NCI-H146 treated with DMSO at 0.1 percent for 48 hours (cell line): Measurements from ENCODE around the gene CMC1.
"Not testable (repeated sequence)": the region's sequence is repeated elsewhere in the genome, so short reads cannot be mapped to it uniquely, and the experiment has no call there.

Experiments used
- DNase-seq: peaks from one replicate; lab custom pipeline; 2025; ENCODE audit not compliant: unreplicated experiment; lab: John Stamatoyannopoulos, UW

The CMC1 gene, protein sequence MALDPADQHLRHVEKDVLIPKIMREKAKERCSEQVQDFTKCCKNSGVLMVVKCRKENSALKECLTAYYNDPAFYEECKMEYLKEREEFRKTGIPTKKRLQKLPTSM

DNA sequence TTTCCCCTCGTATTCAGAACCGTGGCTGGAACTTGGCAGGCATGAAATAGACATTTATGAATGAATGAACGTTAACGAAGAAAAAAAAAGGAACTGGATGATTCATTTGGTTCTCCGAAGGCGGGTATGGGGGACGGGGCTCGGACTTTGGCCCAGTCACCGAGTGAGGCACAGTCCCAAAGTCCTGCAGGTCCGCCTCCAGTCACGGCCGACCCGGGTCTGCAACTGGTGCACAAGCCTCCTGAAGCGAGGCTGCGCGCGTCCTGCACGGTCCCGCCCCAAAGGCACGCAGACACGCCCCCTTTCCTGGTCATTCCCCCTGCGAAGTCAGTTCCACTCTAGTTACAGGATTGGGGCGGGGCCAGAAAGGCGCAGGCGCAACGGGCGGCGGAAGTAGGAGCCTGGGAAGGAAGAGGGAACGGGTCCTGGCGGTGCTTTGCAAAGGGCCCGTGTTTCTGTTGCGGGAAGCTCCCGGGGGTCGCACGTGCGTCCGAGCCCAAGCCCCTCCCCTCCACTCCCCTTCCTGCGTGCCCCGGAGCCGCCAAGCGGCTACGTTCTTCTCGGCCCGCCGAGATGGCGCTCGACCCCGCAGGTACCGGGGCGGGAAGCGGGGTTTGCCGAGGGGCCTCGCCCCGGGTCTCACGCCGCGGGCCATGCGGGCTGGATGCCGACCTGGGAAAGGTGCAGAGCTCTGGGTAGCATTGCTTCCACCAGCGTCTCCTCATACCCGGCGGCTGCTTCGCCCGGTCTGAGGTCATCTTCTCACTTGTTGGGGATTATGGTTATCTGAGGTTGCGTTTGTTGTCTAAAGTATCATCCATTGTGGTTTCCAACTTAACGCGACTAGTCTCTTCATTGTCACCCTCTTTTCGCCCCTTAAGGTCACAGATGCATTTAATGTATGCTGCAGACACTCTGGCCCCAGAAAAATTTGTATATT, at the start of gene CMC1:
Gene CMC1, plus strand, starts transcription at position 399 of the 940 bp plus-strand sequence. Its CDS starts 175 bp downstream, at position 574.
- DNase-seq: peak; percentile 84

DNA sequence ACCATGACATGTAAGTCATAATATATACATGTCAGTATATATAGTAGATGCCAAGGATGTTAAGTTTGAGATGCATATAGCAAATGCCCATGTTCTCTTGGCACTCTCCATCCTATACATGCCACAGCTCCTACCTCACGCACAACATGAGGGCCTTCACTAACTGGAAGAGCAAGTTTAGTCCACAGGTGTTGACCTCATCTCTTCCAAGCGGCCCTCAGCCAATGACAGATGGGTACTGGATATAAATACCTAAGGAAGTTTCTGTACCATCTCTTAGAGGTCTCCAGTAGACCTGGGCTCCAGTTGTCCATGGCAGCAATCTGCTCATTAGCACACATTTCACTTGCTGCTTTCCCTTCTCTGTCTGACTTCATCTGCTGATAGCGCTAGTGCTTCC, 43.3 kb upstream of the CMC1 start:
- no peak for DNase-seq

DNA sequence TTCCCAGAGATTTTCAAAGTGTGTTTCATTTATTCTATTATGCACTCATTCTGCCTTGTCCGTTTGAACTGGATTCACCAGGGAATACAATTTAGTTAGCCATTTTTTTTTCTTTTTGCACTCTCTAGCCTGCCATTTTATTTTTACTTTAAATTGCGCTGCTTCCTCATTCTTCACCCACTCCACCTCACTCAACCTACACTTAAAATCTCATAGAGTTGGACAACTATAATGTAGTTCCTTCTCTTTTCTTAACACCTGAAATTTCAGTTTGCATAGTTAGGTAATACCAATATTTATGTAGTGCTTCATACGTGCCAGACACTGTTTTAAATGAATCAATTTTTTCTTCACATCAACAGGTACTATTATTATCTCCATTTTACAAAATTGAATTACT, 42.4 kb upstream of the CMC1 start:
- DNase-seq: no peak

DNA sequence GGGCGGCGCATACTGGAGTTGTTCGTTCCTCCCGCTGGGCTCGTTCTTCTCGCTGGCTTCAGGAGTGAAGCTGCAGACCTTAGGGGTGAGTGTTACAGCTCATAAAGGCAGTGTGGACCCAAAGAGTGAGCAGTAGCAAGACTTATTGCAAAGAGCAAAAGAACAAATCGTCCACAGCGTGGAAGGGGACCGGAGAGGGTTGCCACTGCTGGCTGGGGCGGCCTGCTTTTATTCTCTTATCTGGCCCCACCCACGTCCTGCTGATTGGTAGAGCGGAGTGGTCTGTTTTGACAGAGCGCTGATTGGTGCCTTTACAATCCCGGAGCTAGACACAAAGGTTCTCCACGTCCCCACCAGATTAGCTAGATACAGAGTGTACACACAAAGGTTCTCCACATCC, 41.8 kb upstream of the CMC1 start:
- not testable (repeated sequence) for DNase-seq

DNA sequence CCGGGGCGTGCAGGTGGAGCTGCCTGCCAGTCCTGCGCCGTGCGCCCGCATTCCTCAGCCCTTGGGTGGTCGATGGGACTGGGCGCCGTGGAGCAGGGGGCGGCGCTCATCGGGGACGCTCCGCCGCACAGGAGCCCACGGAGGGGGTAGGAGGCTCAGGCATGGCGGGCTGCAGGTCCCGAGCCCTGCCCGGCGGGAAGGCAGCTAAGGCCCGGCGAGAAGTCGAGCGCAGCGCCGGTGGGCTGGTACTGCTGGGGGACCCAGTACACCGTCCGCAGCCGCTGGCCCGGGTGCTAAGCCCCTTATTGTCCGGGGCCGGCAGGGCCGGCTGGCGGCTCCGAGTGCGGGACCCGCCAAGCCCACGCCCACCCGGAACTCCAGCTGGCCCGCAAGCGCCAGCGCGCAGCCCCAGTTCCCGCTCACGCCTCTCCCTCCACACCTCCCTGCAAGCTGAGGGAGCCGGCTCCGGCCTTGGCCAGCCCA, 41.0 kb upstream of the CMC1 start:
- not testable (repeated sequence) for DNase-seq

DNA sequence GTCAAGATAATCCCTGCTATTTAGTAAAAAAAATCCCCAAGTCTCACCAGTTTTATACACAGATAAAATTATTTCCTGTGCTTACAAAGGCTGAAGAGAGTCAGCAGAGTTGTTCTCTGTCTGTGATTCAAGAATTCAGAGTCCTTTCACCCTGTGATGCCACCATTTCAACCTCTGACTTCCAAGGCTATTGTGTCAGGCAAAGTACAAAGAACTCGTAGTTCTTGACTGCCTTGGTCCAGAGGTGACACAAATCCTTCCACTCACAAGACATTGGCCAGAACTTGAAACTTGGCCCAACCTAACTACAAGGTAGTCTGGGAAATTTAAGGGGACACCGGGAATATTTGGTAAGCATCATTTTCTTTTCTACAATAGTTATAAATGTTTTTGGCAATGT, 34.9 kb upstream of the CMC1 start:
- no peak for DNase-seq

DNA sequence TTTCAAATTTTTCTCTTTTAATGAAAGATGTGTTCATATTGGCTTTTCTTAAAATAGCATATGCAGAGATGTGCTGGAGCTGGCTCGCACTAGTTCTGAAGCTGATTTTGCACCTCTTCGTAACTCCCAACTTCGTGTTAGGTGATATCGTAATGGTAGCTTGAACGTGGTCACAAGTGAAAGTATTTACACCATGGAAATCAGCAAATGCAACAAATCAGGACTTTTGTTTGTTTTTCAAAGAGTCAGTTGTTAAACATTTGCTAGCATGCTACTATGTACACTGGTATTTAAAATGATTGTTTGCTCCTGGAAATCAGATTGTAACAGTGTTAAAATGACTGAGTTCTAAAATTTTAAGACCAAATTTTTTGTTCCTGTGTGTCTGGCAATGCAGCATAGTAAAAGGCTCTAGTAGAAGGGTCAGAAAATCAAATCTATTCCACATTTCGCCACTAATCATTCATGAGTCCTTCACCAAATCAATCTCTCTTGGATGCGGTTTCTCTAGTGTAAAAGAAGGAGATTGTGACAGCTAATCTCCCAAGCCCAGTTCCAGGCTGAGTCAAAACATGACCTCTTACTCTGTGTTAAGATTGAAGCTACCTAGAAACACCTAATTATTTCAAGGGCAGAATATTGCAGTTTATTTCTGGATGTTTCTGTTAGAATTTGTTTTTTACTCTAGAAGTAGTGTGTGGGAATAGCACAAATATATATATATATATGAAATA, 34.3 kb upstream of the CMC1 start:
- no peak for DNase-seq

DNA sequence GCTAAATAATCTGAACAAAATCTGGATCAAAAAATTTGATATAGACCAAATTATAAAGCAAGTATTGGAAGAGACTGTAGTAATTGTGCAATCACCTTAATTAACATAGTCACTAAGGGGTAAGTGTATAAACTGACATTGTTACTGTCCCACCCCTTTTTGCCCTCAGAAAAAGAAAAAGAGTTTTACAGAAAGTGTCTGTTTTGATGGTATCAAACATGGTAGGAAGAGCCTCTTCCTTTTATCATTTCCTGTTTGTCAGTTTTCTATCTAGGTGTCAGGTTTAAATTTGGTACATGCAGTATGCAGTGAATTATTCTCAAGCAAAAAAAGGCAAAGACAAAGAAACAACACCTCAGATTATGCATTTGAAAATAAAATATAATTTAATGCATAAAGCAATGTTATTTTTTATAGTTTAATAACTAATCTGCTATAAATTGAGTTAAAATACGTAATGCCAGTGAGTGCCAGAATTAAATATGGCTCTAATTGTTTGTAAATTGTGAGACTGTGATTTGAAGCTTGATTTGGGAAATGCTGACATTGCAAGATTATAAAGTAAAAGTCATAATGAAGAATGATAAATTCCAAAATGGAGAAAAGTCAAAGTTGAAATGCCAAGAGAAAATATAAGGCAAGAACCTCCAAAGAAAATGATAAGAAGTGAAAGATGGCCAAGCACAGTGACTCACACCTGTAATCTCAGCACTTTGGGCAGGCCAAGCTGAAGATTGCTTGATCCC, 30.3 kb upstream of the CMC1 start:
- DNase-seq: no peak

DNA sequence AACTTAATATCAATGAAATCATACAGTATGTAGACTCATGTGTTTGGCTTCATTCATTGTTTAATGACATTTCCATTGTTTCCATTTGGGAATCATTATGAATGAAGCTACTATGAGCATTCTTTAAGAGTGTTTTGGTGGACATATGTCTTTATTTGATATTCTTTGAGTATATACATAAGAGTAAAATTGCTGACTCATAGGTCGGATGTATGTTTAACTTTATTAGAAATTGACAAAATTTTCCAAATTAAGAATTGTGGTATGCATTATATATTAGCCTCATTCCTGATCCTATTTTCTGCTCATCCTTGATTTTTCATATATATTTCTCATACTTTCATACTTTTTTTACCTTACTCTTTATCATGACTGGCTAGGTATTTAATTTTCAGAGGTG, 28.7 kb upstream of the CMC1 start:
- no peak for DNase-seq

DNA sequence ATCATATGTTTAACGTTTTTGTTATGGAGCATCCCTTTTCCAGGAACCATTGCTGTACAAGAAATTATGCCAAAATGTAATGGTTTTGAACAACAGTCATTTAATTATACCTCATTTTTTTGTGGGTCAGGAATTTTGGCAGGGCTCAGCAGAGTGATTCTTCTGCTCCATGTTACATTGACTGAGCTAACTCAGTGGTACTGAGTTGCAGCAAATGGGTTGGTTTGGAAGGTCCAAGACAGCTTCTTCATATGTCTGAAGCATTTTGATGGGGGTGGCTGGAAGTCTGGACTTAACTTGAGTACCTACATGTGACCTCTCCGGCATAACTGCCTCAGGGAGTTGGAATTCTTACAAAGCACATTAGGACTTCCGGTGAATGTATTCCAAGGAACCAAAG, 26.0 kb upstream of the CMC1 start:
- no peak for DNase-seq

DNA sequence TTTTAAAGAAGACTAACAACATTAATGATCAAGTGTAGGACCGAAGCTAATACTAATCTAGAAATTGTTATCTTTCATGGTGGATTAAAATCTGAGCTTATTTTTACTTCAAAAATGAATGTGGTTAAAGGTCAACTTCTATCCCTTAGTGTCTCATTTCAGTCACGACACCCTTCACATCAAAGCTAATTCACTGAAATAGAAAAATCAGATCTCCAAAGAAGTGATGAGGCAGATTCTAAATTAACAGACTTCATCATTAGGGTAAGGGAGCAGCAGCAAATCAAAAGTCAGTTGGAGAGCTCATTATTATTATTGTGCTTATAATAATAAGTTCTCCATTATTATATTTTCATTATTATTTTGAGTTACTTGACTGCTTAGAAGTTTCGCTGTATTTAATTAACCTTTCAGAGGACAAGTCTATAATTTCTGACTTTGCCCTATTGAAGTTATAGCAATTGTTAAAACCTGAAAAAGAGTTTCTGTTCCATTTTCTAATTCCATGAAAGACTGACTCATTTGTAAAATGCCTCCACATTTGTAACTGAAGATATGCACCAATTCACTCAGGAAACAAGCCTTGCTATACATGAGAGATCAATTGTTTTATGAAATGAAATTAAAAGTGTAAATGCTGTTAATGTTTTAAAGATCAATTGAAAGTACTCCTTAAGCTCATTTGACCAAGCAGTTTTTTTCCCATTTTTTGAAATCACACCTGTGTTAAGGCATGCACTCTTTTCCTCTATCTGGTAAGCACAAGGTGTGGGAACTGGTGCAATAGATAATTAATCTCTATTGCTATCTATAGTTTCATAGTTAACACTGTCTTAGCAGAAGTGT, 23.1 kb upstream of the CMC1 start:
- DNase-seq: no peak

DNA sequence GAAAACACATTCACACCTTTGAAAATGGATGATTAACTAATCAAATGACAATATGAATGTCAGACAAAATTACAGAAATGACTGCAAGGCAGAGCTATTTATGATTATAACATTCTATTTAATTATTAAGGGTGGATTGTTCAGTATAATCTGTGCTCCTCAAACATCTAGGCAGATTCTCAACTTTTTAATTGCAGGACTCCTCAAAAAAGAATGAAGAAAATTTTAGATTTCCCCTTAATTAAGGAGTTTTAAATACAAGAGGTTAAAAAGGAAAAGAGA, 22.6 kb upstream of the CMC1 start:
- no peak for DNase-seq

DNA sequence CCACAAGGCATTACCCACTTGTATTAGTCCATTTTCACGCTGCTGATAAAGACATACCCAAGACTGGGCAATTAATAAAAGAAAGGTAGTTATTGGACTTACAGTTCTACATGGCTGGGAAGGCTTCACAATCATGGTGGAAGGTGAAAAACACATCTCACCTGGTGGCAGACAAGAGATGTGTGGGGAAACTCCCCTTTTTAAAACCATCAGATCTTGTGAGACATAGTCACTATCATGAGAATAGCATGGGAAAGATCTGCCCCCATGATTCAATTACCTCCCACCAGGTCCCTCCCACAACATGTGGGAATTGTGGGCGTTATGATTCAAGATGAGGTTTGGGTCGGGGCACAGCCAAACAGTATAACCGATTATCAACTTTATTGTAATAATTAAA, 17.0 kb upstream of the CMC1 start:
- no peak for DNase-seq

DNA sequence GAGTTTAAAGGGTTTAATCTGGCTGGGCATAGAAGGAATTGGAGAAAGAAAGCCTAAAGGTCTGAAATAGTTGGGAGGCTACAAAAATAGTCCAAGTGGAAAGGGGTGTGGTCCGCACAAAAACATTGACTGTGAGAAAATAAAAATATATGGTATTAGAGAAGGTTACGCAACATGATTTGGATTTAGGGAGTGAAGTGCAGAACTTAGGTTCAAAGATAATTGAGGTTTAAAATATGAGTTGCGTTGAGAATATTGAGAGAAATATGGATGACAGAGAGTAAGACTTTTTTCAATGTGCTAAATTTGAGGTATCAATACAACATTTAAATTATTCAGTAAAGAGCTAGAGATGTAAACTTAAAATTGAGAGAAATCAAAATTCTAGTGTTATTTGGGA, 15.4 kb upstream of the CMC1 start:
- no peak for DNase-seq

DNA sequence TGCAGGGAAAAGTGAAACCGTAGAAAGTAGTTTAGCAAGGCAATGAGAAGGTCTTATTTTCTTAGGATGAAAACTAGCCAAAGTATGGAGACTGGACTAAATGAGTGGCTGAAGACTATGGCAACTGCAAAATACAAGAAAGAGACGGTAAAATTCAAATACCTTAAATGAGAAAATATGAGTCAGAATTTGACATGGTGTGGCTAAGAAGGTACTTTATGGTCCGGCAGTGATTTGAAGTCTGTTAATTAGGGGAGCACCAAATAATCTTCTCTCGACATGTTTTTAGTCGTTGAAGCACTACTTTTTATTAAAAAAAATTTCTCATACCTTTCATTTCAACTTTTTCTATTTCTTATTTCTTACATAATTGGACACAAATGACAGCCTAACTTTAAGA, 12.8 kb upstream of the CMC1 start:
- DNase-seq: no peak

DNA sequence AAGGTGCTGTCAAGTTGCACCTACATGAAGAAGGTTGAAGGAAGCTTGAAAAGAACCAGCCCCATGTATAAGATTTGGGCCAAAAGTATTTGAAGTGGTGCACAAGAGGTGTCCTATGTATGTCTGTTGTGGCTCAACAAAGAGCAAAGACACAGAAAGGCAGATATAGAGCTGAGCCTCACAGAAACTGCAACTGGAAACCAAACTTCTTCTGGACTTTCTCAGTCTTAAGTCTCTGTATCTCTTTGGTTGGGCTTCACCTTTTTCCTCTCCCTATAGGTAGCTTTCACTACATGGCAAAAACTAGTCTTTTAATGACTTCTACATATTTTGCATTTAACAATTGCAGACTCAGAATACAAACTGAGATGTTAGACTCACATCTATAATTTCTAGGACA, 8.8 kb upstream of the CMC1 start:
- no peak for DNase-seq

DNA sequence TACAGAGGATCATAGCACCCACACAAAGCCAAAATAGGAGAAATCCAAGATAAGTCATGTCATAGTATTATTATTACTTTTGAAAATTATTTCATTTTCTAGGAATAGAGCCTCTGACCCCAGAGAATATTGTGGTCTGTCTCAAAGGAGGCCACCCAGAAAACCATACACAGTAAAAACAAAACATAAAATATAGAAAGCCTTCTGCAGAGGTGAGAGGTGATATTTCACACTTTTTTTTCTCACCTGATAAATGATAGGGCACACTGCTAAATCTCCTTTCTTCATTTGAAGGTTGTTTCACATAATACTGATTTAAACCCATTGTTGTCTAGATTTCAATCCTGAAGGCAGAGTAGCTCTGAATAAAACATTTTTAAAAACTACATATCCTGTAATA, 7.0 kb upstream of the CMC1 start:
- no peak for DNase-seq

DNA sequence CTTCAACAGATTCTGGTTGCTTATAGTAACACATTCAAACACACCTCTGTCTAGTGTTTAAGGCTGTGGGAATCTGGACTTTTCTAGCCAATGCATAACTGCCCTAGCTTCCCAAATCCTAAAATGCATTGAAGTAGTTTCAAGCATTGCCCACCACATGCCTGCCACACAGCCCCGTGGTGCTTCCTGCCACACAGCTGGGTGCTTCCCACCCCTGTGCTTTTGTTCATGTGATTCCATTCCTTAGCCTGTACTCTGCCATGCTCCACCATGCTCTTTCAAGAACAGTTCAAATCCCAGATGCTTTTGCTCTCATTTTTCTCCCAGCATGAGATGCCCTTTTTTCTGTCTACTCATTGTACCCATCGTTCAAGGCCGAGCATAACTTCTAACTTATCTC, 2.3 kb upstream of the CMC1 start:
- DNase-seq: no peak

DNA sequence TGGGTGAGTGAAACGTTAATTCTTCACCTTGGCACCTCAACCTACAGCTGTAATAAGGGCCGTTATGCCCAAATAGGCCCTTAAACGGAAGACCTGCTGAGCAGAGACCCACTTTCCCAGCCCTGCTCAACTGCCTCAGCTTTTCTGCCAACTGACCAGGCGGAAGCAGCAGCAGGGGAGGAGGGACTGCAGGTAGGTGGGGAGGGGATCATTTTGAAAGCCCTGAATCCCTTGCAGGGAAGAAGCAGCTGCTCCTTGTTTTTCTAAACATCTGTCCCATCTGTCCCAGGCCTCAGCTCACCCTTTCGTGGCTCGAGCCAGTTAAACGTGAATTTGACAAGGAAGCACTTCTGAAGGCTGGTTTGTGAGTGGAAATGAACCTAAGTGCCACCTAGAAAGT, 978 bp upstream of the CMC1 start:
- no peak for DNase-seq

DNA sequence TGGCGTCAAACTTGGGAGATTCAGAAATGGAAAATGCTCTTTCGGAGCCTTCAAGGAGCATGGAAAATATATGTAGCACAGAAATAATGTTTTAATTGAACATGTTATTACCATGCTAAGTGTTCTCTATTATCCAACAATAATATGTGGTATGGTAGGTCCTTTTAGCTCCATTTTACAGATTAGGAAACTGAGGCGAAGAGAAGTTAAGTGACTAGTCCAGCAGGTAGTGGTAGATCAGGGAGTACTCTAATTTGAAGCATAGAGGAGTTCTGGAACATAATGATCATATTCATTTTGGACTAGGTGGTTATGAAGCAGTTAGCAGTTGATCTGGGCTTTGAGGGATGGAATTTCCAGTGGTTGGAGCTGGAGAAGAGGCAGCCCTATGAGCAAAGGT, 1.1 kb downstream of the CMC1 start:
- DNase-seq: no peak
